Neural cell (in vitro differentiated cells): Measurements from ENCODE around the gene ANKRD39. TPM values are rescaled to one million over a fixed set of nuclear protein-coding genes. Genes with fewer than 3 reads are reported as not detected.

ENCODE experiments used
- H2AFZ ChIP-seq: fragments of 200-600, 300-800 bp; sonication (generic), shearing (Covaris generic); 2 replicates; pipeline ENCODE4 v1.6.0; 2014; ENCODE audit warnings: low read depth, mild to moderate bottlenecking, antibody characterized with exemption, low read length, moderate library complexity
- H3F3A ChIP-seq: fragments of 200-600 bp; shearing (Covaris generic); 2 replicates; pipeline ENCODE4 v1.6.1; 2016; ENCODE audit warnings: mild to moderate bottlenecking, moderate library complexity, mixed read lengths, antibody characterized with exemption, low read length; ENCODE audit not compliant: insufficient read depth, poor library complexity, severe bottlenecking
- H3K27ac ChIP-seq: fragments of 200-600, 300-800 bp; sonication (generic), shearing (Covaris generic); 2 replicates; pipeline ENCODE4 v1.5.1; 2014; ENCODE audit warnings: mild to moderate bottlenecking, low read length, moderate library complexity
- H3K27me3 ChIP-seq: fragments of 300-800, 200-600 bp; sonication (generic), shearing (Covaris generic); 2 replicates; pipeline ENCODE4 v1.6.0; 2014; ENCODE audit warnings: mild to moderate bottlenecking, low read depth, low read length, moderate library complexity; ENCODE audit not compliant: insufficient read depth
- H3K36me3 ChIP-seq: fragments of 300-800, 200-600 bp; sonication (generic), shearing (Covaris generic); 2 replicates; pipeline ENCODE4 v1.5.1; 2014; ENCODE audit warnings: mild to moderate bottlenecking, antibody characterized with exemption, low read length, moderate library complexity; ENCODE audit not compliant: insufficient read depth
- H3K4me2 ChIP-seq: fragments of 300-800, 200-600 bp; sonication (generic), shearing (Covaris generic); 2 replicates; pipeline ENCODE4 v1.6.0; 2014; ENCODE audit warnings: mild to moderate bottlenecking, low read length
- H3K4me3 ChIP-seq: fragments of 300-800, 200-600 bp; sonication (generic), shearing (Covaris generic); 2 replicates; pipeline ENCODE4 v1.5.1; 2014; ENCODE audit warnings: mild to moderate bottlenecking, low read length, moderate library complexity
- H3K79me2 ChIP-seq: fragments of 200-600 bp; shearing (Covaris generic); replicated peaks from 2 replicates; pipeline ENCODE4 v1.6.0; 2014; ENCODE audit warnings: mild to moderate bottlenecking, low read length, moderate library complexity; ENCODE audit not compliant: insufficient read depth
- H3K9ac ChIP-seq: fragments of 300-800, 200-600 bp; sonication (generic), shearing (Covaris generic); 2 replicates; pipeline ENCODE4 v1.6.1; 2016; ENCODE audit warnings: mild to moderate bottlenecking, low read length, mixed read lengths
- H3K9me2 ChIP-seq: fragments of 200-600 bp; shearing (Covaris generic); 2 replicates; pipeline ENCODE4 v1.6.1; 2016; ENCODE audit warnings: mild to moderate bottlenecking, low read length, mixed read lengths; ENCODE audit not compliant: insufficient read depth
- H3K9me3 ChIP-seq: fragments of 200-600, 300-800 bp; sonication (generic), shearing (Covaris generic); 2 replicates; pipeline ENCODE4 v1.6.1; 2016; ENCODE audit warnings: mild to moderate bottlenecking, mixed run types, low read length, moderate library complexity, mixed read lengths
- H4K20me1 ChIP-seq: fragments of 200-600 bp; shearing (Covaris generic); 2 replicates; pipeline ENCODE4 v1.6.1; 2016; ENCODE audit warnings: mild to moderate bottlenecking, mixed run types; ENCODE audit not compliant: insufficient read depth
- CTCF ChIP-seq: fragments of 450-650 bp; IDR thresholded peaks from 2 replicates; pipeline ENCODE4 v1.5.1; 2014; ENCODE audit warnings: antibody characterized with exemption, mild to moderate bottlenecking, moderate library complexity; ENCODE audit not compliant: poor library complexity, severe bottlenecking
- EP300 ChIP-seq: fragments of 450-650 bp; conservative IDR thresholded peaks from 2 replicates; pipeline ENCODE4 v1.6.1; 2014; ENCODE audit warnings: antibody characterized with exemption, mild to moderate bottlenecking, moderate library complexity; ENCODE audit not compliant: poor library complexity, severe bottlenecking
- EZH2 ChIP-seq: fragments of 200-600, 300-800 bp; shearing (Covaris generic), sonication (generic); IDR thresholded peaks from 2 replicates; pipeline ENCODE4 v1.6.1; 2014; ENCODE audit warnings: antibody characterized with exemption, low read length, borderline replicate concordance, mild to moderate bottlenecking; ENCODE audit not compliant: insufficient read depth, poor library complexity, severe bottlenecking
- MXI1 ChIP-seq: fragments of 450-650 bp; conservative IDR thresholded peaks from 2 replicates; pipeline ENCODE4 v1.6.1; 2014; ENCODE audit warnings: antibody characterized with exemption, mild to moderate bottlenecking; ENCODE audit not compliant: poor library complexity, severe bottlenecking
- POLR2AphosphoS5 ChIP-seq: IDR thresholded peaks from 2 replicates; pipeline ENCODE4 v1.6.1; 2012
- RAD21 ChIP-seq: fragments of 450-650 bp; conservative IDR thresholded peaks from 2 replicates; pipeline ENCODE4 v1.6.1; 2014; ENCODE audit warnings: antibody characterized with exemption, mild to moderate bottlenecking, moderate library complexity
- REST ChIP-seq: IDR thresholded peaks from 2 replicates; pipeline ENCODE4 v1.6.1; 2012; ENCODE audit warnings: borderline replicate concordance
- SMC3 ChIP-seq: fragments of 450-650 bp; conservative IDR thresholded peaks from 2 replicates; pipeline ENCODE4 v1.6.1; 2014; ENCODE audit warnings: antibody characterized with exemption, mild to moderate bottlenecking, moderate library complexity; ENCODE audit not compliant: poor library complexity
- TAF1 ChIP-seq: IDR thresholded peaks from 2 replicates; pipeline ENCODE4 v1.6.1; 2012; ENCODE audit warnings: low read depth
- polyA plus RNA-seq: library from polyadenylated mRNA; depleted of rRNA; stranded (reverse); fragments of >200 nt; gene quantifications from 2 replicates; pipeline ENCODE4 v1.2.3, GENCODE V29; 2014

Gene ANKRD39
- polyA plus RNA-seq, 1 donor from 2014 or later = 30.7 TPM

- peak within 1 kb of the TSS; percentile 72 for H3K9ac ChIP-seq
- peak within 1 kb of the TSS; percentile 88 for H3K4me3 ChIP-seq
- H3F3A ChIP-seq = no peaks in the 10 kb centered on the region
- peak; percentile 43 for TF ChIP-seq TAF1
- no peak for TF ChIP-seq EP300
- TF ChIP-seq SMC3 = peak; percentile 62
- TF ChIP-seq REST = peak; percentile 41
- no peak for TF ChIP-seq EZH2
- peak; percentile 79 for TF ChIP-seq CTCF
- TF ChIP-seq POLR2AphosphoS5 = peak; percentile 87
- no peak for TF ChIP-seq MXI1
- TF ChIP-seq RAD21 = peak; percentile 46
- H3K9me2 ChIP-seq = no peaks in the 10 kb centered on the region
- no peaks in the 10 kb centered on the region for H3K27me3 ChIP-seq
- H4K20me1 ChIP-seq = no peaks in the 10 kb centered on the region
- H2AFZ ChIP-seq = peak within 1 kb of the TSS; percentile 33
- peaks cover 32% of the 10 kb centered on the region for H3K79me2 ChIP-seq
- H3K36me3 ChIP-seq = no peaks in the 10 kb centered on the region
- peak within 1 kb of the TSS; percentile 68 for H3K27ac ChIP-seq
- peak within 1 kb of the TSS; percentile 99 for H3K4me2 ChIP-seq
- no peaks in the 10 kb centered on the region for H3K9me3 ChIP-seq
Observed at GRCh38 chr2:96816127-96816835, 41.5 kb downstream of the ANKRD39 start, which contains the start of gene CNNM3. Gene CNNM3 (plus strand): TSS chr2:96816268. CDS start chr2:96816278, 10 bp downstream.

- H3K9ac ChIP-seq = peak overlapping the region; percentile 72
- H3K9me3 ChIP-seq = no peaks in the 10 kb centered on the region
- peak overlapping the region; percentile 33 for H2AFZ ChIP-seq
- H3K27me3 ChIP-seq = no peaks in the 10 kb centered on the region
- no peaks in the 10 kb centered on the region for H3F3A ChIP-seq
- H4K20me1 ChIP-seq = no peaks in the 10 kb centered on the region
- peak overlapping the region; percentile 39 for H3K27ac ChIP-seq
- no peaks in the 10 kb centered on the region for H3K9me2 ChIP-seq
- TF ChIP-seq EZH2 (no peak), CTCF (no peak), REST (peak; percentile 42), POLR2AphosphoS5 (peak; percentile 24), MXI1 (peak; percentile 94)
- H3K4me2 ChIP-seq = peak overlapping the region; percentile 97
- H3K79me2 ChIP-seq = peaks cover 32% of the 10 kb centered on the region
- H3K4me3 ChIP-seq = peak overlapping the region; percentile 88
- no peaks in the 10 kb centered on the region for H3K36me3 ChIP-seq
Observed at GRCh38 chr2:96815326-96816126, 42.3 kb downstream of the ANKRD39 start.
